AG09319 (cell line): ENCODE data around the gene PRLR.

ENCODE experiments used
- DNase-seq: peaks from one replicate; pipeline ENCODE4 v3.0.0-alpha.2; 2010; ENCODE audit warnings: low read depth; ENCODE audit errors: extremely low read depth
- TF ChIP-seq, protein P1 (sequence below): IDR thresholded peaks from 2 replicates; pipeline ENCODE4 v1.5.1; 2011; ENCODE audit warnings: low read depth, mild to moderate bottlenecking, inconsistent platforms, low read length, moderate library complexity

The PRLR gene

DNA sequence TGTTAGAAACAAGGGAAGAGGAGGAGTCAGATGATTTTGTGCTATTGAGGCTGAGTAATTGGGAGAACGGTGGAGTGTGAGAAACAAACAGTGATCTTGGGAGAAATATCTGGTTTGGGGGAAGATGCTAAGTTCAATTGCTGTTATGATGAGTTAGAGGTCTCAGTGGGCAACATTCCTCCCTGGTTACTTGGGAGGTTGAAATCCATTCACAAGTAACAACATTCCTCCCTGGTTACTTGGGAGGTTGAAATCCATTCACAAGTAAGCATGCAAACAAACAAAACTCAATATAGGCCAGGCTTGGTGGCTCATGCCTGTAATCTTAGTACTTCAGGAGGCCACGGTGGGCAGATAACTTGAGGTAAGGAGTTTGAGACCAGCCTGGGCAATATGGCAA, 221.3 kb downstream of the PRLR start:
- DNase-seq = no peak
- TF ChIP-seq, protein P1, sequence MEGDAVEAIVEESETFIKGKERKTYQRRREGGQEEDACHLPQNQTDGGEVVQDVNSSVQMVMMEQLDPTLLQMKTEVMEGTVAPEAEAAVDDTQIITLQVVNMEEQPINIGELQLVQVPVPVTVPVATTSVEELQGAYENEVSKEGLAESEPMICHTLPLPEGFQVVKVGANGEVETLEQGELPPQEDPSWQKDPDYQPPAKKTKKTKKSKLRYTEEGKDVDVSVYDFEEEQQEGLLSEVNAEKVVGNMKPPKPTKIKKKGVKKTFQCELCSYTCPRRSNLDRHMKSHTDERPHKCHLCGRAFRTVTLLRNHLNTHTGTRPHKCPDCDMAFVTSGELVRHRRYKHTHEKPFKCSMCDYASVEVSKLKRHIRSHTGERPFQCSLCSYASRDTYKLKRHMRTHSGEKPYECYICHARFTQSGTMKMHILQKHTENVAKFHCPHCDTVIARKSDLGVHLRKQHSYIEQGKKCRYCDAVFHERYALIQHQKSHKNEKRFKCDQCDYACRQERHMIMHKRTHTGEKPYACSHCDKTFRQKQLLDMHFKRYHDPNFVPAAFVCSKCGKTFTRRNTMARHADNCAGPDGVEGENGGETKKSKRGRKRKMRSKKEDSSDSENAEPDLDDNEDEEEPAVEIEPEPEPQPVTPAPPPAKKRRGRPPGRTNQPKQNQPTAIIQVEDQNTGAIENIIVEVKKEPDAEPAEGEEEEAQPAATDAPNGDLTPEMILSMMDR = no peak

DNA sequence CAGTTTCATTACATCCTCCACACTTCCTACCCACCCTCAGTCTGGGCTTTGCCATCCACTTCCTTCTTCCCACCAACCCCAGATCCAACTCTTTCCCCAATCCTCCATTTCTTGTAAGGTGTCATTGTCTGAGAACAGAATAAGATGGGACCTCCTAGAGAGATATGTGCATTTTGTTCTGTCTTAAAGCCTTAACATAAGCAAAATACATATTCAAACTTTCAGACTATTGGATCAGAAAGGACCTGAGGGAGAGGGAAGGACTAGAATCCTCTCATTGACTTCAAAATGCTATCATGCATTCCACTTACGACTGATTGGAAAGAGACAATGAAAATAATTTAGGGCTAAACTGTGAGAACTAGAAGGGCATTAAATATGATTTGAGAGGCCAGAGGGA, 225.5 kb downstream of the PRLR start:
- DNase-seq = no peak

DNA sequence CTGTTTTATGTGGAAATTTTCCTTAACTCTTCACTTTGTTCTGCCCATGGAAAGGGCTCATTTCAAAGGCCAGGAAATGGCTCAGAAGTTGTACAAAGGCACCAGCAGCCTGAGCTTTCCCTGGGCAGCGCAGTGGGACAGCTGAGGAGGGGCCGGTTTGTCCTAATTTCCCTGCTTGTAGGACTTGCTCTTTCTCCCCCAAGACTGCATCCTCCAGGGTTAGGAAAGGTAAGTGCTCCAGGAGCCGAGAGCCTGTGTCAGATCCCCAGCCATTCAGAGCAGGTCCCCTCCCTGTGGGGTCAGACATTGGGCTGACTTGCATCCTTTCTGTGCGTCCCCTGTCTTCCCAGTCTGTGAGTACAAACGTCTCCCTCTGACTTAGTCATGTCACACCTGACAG, 226.1 kb downstream of the PRLR start:
- no peak for DNase-seq
- TF ChIP-seq, protein P1 = no peak

More for the DNA sequence above, 225.5 kb downstream of the PRLR start:
- TF ChIP-seq, protein P1 = no peak

DNA sequence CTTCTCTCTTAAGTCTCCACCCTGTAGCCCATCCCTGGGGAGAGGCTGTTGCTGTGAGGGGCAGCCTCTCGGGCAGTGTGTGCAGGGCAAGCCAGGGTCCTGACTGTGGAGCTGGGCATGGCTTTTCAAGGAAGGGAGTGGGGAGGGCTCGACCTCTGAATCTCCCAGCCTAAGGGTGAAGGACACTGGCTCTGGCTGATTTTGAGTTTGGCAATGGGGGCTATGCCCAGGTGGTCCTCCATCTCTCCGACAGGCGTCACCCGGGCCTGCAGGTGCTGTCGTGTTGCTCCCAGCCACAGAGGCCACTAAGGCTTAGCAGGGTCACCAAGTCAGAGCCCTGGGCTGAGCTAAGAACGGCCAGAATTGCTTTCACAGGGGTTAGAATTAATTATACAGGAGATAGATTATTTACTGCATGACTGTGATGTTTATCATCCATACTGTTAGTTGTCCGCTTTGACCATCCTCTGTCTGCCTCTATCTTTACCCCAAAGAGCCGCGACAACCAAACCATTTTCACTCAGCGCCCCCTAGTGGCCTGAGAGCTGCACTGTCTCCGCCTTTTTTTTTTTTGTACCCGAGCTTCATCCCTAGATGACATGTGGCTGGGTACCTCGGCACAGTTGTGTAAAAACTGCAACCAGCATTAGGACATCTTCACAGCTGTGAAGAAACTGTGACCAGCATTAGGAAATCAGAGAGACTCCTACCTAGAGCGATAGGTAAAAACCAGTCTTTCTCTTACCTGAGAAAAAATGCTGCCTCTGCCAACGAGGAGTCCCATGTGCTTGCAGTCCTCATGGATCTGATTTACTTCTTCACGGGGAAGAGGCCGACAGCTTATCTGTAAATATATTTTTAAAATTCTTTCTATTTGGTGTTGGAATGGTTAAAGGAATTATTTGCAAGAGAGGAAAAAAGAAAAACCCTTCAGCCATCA, 227.0 kb downstream of the PRLR start:
- DNase-seq = peak; percentile 19
- TF ChIP-seq, protein P1 = peak; percentile 92

DNA sequence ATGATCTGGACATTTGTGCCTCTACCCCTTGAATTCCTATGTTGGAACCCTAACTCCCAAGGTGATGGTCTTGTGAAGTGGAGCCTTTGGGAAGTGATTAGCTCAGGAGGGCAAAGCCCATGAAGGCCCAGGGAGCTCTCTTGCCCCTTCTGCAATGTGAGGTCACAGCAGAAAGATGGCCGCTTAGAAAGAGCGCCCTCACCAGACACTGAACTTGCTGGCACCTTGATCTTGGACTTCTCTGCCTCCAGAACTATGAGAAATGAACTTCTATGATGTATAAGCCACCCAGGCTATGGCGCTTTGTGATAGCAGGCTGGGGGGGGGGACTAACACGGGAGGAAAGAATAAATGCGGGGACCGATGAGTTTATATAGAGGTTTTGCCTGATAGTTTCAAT, 227.8 kb downstream of the PRLR start:
- TF ChIP-seq, protein P1 = no peak
- no peak for DNase-seq

DNA sequence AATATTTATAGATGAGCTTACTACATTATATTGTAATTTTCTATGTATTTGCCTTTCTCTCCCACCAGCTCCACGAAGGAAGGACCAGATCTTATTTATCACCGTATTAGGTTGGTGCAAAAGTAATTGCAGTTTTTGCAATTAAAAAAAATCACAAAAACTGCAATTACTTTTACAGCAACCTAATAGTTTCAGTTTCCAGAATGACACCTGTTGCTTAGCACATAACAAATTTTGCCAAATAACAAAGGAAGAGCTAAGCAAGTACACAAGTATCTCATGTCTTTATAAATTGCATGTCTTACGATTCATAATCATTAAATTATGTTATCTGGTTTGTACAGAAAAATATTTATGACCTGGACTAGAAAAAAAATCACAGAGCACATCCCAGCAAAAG, 228.4 kb downstream of the PRLR start:
- no peak for DNase-seq
- TF ChIP-seq, protein P1 = no peak
